Psoas muscle (tissue), 8 donors: Measurements from ENCODE around the gene PHF13. TPM values are rescaled to one million over a fixed set of nuclear protein-coding genes. Genes with fewer than 3 reads are reported as not detected.
"Not testable (repeated sequence)": the region's sequence is repeated elsewhere in the genome, so short reads cannot be mapped to it uniquely, and the experiment has no call there.

Experiments
- ATAC-seq, 4 donors: fragments of 200-7000 bp; cut with Tn5 transposase; one replicate each; pipeline ENCODE4 v1.9.1; 2020; ENCODE audit warnings: moderate library complexity in 3 of 4, mild to moderate bottlenecking in 2 of 4
- DNase-seq, 2 donors: peaks; one replicate each; pipeline ENCODE4 v3.0.0-alpha.2; 2020
- H3K27ac ChIP-seq: fragments of 200-600 bp; one replicate; pipeline ENCODE4 v1.8.0; 2022
- H3K27me3 ChIP-seq, 3 donors: fragments of 200-600 bp in 1 of 3; one replicate each; pipeline versions ENCODE4 v1.6.1 to v1.8.0; 2013 to 2022; ENCODE audit warnings: low read length in 2 of 3, mild to moderate bottlenecking in 2 of 3, moderate library complexity in 1 of 3; ENCODE audit not compliant: insufficient read depth in 3 of 3
- H3K36me3 ChIP-seq, 2 donors: fragments of 200-600 bp in 1 of 2; one replicate each; pipeline versions ENCODE4 v1.6.1 to v1.8.0; 2013 to 2022; ENCODE audit warnings: low read depth in 1 of 2, mild to moderate bottlenecking in 1 of 2, moderate library complexity in 1 of 2; ENCODE audit not compliant: insufficient read depth in 1 of 2
- H3K4me1 ChIP-seq: fragments of 200-600 bp; one replicate; pipeline ENCODE4 v1.8.0; 2022
- H3K4me3 ChIP-seq: fragments of 200-600 bp; one replicate; pipeline ENCODE4 v1.8.0; 2022; ENCODE audit warnings: mild to moderate bottlenecking
- H3K9me3 ChIP-seq: fragments of 200-600 bp; one replicate; pipeline ENCODE4 v1.8.0; 2022
- WGBS, 3 donors: extraction: QIAGEN DNeasy Blood & Tissue Kit; methylation state at CpG; one replicate each; pipeline versions ENCODE4 v1.1.6 to v1.1.7; 2013; 5-methylcytosine and 5-hydroxymethylcytosine counted together
- intact Hi-C, 2 donors: fragments of 100-400 bp; cut with DNase I; formaldehyde crosslinking; loops; one replicate each; pipeline versions ENCODE4 v1.11.0 to v1.14.2; 2022
- polyA plus RNA-seq, 3 donors: library from polyadenylated mRNA; stranded (reverse); fragments of 200-250 nt; gene quantifications; one replicate each; pipeline ENCODE4 v1.2.3, GENCODE V29; 2013
- total RNA-seq, 4 donors: library from RNA; stranded (reverse); fragmentation: NEBNext Ultra II Directional in 2 of 4; extraction: Animal tissue kit (Norgen Biotek cat#: 25700) in 2 of 4; gene quantifications; one replicate each; pipeline versions ENCODE4 v1.2.1 to v1.2.4, GENCODE V29; 2021 to 2023
- TF ChIP-seq, protein P1 (sequence below): fragments of 200-600 bp; IDR thresholded peaks from one replicate; pipeline ENCODE4 v1.8.0; 2022; ENCODE audit warnings: antibody characterized with exemption
- donor health status: healthy with polysubstance abuse.
- donor health status: DM: no; HTN: no; CAD: no; lungs with moderate emphysema.
- donor health status: Bipolar disorder and iron deficiency.
- donor health status: healthy.
- donor health status: DM: yes; HTN: yes; CAD: no.
- donor health status: DM: no; HTN: no; CAD: no.
- donor health status: DM: no; HTN: no; CAD: no.
- donor health status: DM: yes; HTN: yes; CAD: no.

Gene PHF13
- total and polyA plus RNA-seq, 7 donors, result 4.8 to 21.3 (median 7.5) TPM

GRCh38 chr1:6596351-6596750 lies 17.2 kb upstream of the PHF13 start:
- Histone ChIP-seq H3K36me3 (peaks cover 7 to 77% of the 10 kb centered on the region in 2 donors), H3K27ac (peak overlapping the region; percentile 98), H3K9me3 (no peaks in the 10 kb centered on the region), H3K27me3 (no peaks in the 10 kb centered on the region), H3K4me1 (peaks cover 65% of the 10 kb centered on the region), H3K4me3 (peak overlapping the region; percentile 87)
- 37 to 59% (median 54%) methylated on average over 7 of the region's 7 CpGs for WGBS, 3 donors
- ATAC-seq (no peak), DNase-seq (no peak)
- TF ChIP-seq, protein P1, sequence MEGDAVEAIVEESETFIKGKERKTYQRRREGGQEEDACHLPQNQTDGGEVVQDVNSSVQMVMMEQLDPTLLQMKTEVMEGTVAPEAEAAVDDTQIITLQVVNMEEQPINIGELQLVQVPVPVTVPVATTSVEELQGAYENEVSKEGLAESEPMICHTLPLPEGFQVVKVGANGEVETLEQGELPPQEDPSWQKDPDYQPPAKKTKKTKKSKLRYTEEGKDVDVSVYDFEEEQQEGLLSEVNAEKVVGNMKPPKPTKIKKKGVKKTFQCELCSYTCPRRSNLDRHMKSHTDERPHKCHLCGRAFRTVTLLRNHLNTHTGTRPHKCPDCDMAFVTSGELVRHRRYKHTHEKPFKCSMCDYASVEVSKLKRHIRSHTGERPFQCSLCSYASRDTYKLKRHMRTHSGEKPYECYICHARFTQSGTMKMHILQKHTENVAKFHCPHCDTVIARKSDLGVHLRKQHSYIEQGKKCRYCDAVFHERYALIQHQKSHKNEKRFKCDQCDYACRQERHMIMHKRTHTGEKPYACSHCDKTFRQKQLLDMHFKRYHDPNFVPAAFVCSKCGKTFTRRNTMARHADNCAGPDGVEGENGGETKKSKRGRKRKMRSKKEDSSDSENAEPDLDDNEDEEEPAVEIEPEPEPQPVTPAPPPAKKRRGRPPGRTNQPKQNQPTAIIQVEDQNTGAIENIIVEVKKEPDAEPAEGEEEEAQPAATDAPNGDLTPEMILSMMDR, result no peak
- intact Hi-C loops, result no loop called here

DNA sequence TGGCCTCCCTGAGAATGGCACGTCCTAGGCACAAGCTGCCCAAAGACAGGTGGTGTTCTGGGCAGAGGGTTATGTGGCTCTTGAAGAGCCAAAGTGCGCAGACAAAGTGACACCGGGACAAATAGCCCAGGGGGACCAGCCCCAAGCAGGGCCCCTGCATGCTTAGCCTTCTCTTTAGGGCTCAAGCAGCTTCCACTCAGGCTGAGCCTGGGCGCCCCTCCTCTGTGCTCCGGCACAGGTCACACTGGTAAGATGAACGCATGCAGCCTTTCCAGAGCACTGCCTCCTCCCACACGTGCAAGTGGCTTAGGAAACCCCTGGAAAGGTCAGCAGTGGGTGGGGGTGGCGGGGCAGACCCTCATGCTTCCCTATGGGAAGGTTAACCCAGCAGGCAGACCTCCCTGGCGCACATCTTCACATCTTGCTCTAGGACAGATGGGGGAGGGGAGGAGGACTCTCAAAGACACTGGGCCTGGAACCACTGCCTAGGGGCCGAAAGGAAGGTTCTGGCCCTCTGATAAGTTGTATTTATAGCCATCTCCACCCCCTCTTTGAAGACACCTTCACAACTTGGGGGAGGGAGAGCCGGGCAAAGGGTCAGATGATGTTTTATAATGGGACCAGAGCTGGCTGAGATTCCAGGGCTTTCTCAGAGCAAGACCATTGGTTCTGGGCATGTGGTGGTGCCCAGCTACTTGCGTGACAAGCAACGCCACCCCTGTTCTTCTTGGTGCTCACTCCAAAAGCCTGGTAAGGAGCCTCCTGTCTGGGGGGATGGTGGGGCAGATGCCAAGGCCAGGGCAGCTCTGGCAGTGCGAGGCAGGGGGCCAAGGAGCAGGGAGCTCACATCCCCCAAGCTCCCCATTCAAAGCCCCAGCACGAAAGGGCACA lies 16.4 kb upstream of the PHF13 start:
- Histone ChIP-seq H3K27ac (peak overlapping the region; percentile 98), H3K27me3 (no peaks in the 10 kb centered on the region), H3K36me3 (peaks cover 7 to 69% of the 10 kb centered on the region in 2 donors), H3K4me1 (peaks cover 57% of the 10 kb centered on the region), H3K9me3 (no peaks in the 10 kb centered on the region), H3K4me3 (peak overlapping the region; percentile 87)
- DNase-seq (no peak), ATAC-seq (peak in 1 of 4 donors; percentile 2)
- WGBS, 3 donors, result 32 to 55% (median 33%) methylated on average over 15 of the region's 15 CpGs
- intact Hi-C loops, result no loop called here
- TF ChIP-seq, protein P1, result no peak

DNA sequence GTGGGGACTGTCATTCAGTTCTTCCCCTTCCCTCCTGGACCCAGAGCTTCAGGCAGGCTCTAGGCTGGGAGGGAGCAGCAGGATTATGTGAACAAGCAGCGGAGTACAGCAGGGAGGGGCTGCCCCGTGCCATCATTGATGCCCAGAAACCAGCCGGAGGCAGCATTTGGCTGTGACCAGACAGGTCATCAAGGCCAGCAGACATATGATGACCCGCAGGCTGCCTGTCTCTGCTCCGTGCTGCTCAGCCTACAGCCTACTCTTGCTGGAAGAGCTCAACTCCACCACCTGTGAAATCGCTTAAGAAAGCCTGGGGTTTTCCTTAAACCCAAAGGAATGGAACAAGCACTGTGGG lies 15.8 kb upstream of the PHF13 start:
- H3K4me1 ChIP-seq, result peaks cover 51% of the 10 kb centered on the region
- DNase-seq (no peak), ATAC-seq (no peak)
- peak overlapping the region; percentile 98 for H3K27ac ChIP-seq
- H3K36me3 ChIP-seq, result peaks cover 7 to 63% of the 10 kb centered on the region in 2 donors
- intact Hi-C loops, result no loop called here
- H3K9me3 ChIP-seq, result no peaks in the 10 kb centered on the region
- TF ChIP-seq, protein P1, result no peak
- H3K4me3 ChIP-seq, result peak overlapping the region; percentile 87
- H3K27me3 ChIP-seq, result no peaks in the 10 kb centered on the region
- WGBS, 3 donors, result 24 to 39% (median 26%) methylated on average over 6 of the region's 6 CpGs

DNA sequence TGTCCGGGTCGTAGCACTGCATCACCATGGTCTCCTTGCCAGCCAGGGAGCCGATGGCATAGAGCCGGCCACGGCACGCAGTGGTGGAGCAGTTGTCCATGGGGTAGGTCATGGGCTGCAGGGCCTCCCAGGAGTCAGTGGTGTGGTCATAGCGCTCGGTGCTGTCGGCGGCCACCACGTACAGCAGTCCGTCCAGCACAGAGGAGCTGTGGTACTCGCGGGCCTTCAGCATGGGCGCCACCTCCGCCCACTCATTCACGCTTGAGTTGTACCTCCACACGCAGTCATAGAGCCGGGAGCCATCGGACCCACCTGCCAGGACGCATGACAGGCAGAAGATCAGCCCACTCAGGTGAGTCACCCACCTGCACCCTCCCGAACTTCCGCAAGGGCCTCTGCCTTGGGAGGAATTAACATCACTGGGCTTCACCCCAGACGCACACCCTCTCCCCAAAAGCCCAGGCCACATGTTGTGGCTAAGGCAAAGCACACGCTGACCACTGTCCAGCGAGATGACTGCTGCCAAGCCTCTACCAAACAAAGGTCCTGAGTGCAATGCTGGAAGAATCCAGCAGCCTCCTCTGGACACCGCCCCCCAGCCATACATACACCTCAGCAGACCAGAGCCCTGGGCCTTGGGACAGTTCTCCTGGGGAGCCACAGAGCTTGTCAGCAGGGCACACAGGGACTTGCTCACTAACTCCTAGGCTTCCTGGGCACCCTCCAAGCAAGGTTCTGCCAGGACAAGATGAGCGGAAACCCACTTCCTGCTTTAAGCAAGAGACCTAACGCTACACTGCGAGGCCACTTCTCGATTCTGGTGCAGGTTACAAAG lies 14.2 kb upstream of the PHF13 start:
- peak overlapping the region; percentile 87 for H3K4me3 ChIP-seq
- intact Hi-C loops, result no loop called here
- H3K27ac ChIP-seq, result peak overlapping the region; percentile 98
- TF ChIP-seq, protein P1, result no peak
- DNase-seq (peak; percentile 43 to 75), ATAC-seq (peak in 2 of 4 donors; percentile 0 to 3)
- H3K4me1 ChIP-seq, result peaks cover 47% of the 10 kb centered on the region
- WGBS, 3 donors, result 33 to 54% (median 43%) methylated on average over 31 of the region's 31 CpGs
- no peaks in the 10 kb centered on the region for H3K27me3 ChIP-seq
- H3K36me3 ChIP-seq, result peaks cover 4 to 47% of the 10 kb centered on the region in 2 donors
- H3K9me3 ChIP-seq, result no peaks in the 10 kb centered on the region

DNA sequence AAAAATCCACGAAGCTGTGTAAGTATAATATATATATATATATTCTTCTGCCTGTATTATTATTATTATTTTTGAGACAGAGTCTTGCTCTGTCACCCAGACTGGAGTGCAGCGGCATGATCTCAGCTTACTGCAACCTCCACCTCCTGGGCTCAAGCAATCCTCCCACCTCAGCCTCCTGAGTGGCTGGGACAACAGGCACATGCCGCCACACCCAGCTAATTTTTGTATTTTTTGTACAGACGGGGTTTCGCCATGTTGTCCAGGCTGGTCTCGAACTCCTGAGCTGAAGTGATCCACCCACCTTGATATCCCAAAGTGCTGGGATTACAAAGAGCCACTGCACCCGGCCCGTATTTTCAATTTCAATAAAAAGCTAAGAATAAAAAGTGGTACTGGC lies 13.5 kb upstream of the PHF13 start:
- Histone ChIP-seq H3K4me3 (peak overlapping the region; percentile 87), H3K4me1 (peaks cover 53% of the 10 kb centered on the region), H3K36me3 (peaks cover 4 to 41% of the 10 kb centered on the region in 2 donors), H3K27ac (peak overlapping the region; percentile 98)
- WGBS, 3 donors, result 31 to 65% (median 35%) methylated on average over 8 of the region's 8 CpGs
- H3K27me3 ChIP-seq, DNase-seq, ATAC-seq, intact Hi-C loops, H3K9me3 ChIP-seq: not testable (repeated sequence)
